SU-DHL-6 (cell line): Measurements from ENCODE around the gene STK36.

Experiments used
- H2AFZ ChIP-seq: fragments of 200-600 bp; sonication (generic); 2 replicates; pipeline ENCODE4 v1.6.1; 2014; ENCODE audit warnings: low read depth, mild to moderate bottlenecking, moderate library complexity, mixed read lengths, antibody characterized with exemption, low read length; ENCODE audit not compliant: severe bottlenecking
- H3F3A ChIP-seq: fragments of 200-600 bp; shearing (Covaris generic); 2 replicates; pipeline ENCODE4 v1.6.0; 2016; ENCODE audit warnings: antibody characterized with exemption, mild to moderate bottlenecking; ENCODE audit not compliant: insufficient read depth
- H3K27ac ChIP-seq: fragments of 200-600 bp; sonication (generic); 2 replicates; pipeline ENCODE4 v1.5.1; 2016; ENCODE audit warnings: low read depth, mild to moderate bottlenecking, low read length, moderate library complexity, mixed read lengths
- H3K27me3 ChIP-seq: fragments of 200-600 bp; sonication (generic), shearing (Covaris generic); 2 replicates; pipeline ENCODE4 v1.6.0; 2014; ENCODE audit warnings: mild to moderate bottlenecking, low read length
- H3K36me3 ChIP-seq: fragments of 200-600 bp; sonication (generic); 2 replicates; pipeline ENCODE4 v1.6.1; 2014; ENCODE audit warnings: mild to moderate bottlenecking, low read length, mixed read lengths
- H3K4me2 ChIP-seq: fragments of 300-600, 200-600 bp; shearing (Covaris generic), sonication (generic); 2 replicates; pipeline ENCODE4 v1.6.0; 2014; ENCODE audit warnings: low read length, low read depth, mild to moderate bottlenecking; ENCODE audit not compliant: poor library complexity, severe bottlenecking
- H3K4me3 ChIP-seq: fragments of 200-600 bp; sonication (generic); 2 replicates; pipeline ENCODE4 v1.5.1; 2014; ENCODE audit warnings: antibody characterized with exemption, low read length, mild to moderate bottlenecking, mixed read lengths; ENCODE audit not compliant: insufficient read depth, poor library complexity, severe bottlenecking
- H3K79me2 ChIP-seq: fragments of 200-600 bp; sonication (generic); 2 replicates; pipeline ENCODE4 v1.6.1; 2014; ENCODE audit warnings: mild to moderate bottlenecking, low read length, moderate library complexity; ENCODE audit not compliant: insufficient read depth
- H3K9ac ChIP-seq: fragments of 200-600 bp; sonication (generic); 2 replicates; pipeline ENCODE4 v1.7.0; 2014; ENCODE audit warnings: mild to moderate bottlenecking, low read length
- H3K9me2 ChIP-seq: fragments of 200-600 bp; sonication (generic); replicated peaks from 2 replicates; pipeline ENCODE4 v1.6.1; 2014; ENCODE audit warnings: low read length; ENCODE audit not compliant: insufficient read depth
- H3K9me3 ChIP-seq: fragments of 200-600 bp; sonication (generic); 2 replicates; pipeline ENCODE4 v1.6.1; 2014; ENCODE audit warnings: low read length, mixed read lengths; ENCODE audit not compliant: insufficient read depth
- H4K20me1 ChIP-seq: fragments of 200-600 bp; sonication (generic); 2 replicates; pipeline ENCODE4 v1.6.1; 2014; ENCODE audit warnings: low read depth, mild to moderate bottlenecking, antibody characterized with exemption, low read length, moderate library complexity, mixed read lengths
- EZH2phosphoT487 ChIP-seq: fragments of 200-600 bp; sonication (generic), shearing (Covaris generic); conservative IDR thresholded peaks from 2 replicates; pipeline ENCODE4 v1.6.1; 2018; ENCODE audit warnings: mild to moderate bottlenecking, antibody characterized with exemption, low read length, moderate library complexity, mixed read lengths
- TF ChIP-seq, protein P1 (sequence below): fragments of 200-600 bp; sonication (generic); IDR thresholded peaks from one replicate; pipeline ENCODE4 v1.5.1; 2017; ENCODE audit warnings: antibody characterized with exemption, mild to moderate bottlenecking, low read length, moderate library complexity; ENCODE audit not compliant: insufficient read depth, poor library complexity, severe bottlenecking

Gene STK36

DNA sequence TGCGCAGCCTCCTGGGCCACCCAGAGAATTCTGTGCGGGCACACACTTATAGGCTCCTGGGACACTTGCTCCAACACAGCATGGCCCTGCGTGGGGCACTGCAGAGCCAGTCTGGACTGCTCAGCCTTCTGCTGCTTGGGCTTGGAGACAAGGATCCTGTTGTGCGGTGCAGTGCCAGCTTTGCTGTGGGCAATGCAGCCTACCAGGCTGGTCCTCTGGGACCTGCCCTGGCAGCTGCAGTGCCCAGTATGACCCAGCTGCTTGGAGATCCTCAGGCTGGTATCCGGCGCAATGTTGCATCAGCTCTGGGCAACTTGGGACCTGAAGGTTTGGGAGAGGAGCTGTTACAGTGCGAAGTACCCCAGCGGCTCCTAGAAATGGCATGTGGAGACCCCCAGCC is 27.0 kb downstream of the STK36 start:
- no peak overlapping the region for H3K4me2 ChIP-seq
- no peaks in the 10 kb centered on the region for H3K27me3 ChIP-seq
- no peaks in the 10 kb centered on the region for H3K9me3 ChIP-seq
- H4K20me1 ChIP-seq, result no peaks in the 10 kb centered on the region
- no peak overlapping the region for H2AFZ ChIP-seq
- no peaks in the 10 kb centered on the region for H3F3A ChIP-seq
- no peaks in the 10 kb centered on the region for H3K79me2 ChIP-seq
- no peak overlapping the region for H3K9ac ChIP-seq
- H3K4me3 ChIP-seq, result no peak overlapping the region
- no peaks in the 10 kb centered on the region for H3K36me3 ChIP-seq
- H3K9me2 ChIP-seq, result no peaks in the 10 kb centered on the region
- no peak overlapping the region for H3K27ac ChIP-seq
- TF ChIP-seq, protein P1, sequence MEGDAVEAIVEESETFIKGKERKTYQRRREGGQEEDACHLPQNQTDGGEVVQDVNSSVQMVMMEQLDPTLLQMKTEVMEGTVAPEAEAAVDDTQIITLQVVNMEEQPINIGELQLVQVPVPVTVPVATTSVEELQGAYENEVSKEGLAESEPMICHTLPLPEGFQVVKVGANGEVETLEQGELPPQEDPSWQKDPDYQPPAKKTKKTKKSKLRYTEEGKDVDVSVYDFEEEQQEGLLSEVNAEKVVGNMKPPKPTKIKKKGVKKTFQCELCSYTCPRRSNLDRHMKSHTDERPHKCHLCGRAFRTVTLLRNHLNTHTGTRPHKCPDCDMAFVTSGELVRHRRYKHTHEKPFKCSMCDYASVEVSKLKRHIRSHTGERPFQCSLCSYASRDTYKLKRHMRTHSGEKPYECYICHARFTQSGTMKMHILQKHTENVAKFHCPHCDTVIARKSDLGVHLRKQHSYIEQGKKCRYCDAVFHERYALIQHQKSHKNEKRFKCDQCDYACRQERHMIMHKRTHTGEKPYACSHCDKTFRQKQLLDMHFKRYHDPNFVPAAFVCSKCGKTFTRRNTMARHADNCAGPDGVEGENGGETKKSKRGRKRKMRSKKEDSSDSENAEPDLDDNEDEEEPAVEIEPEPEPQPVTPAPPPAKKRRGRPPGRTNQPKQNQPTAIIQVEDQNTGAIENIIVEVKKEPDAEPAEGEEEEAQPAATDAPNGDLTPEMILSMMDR, result no peak
- TF ChIP-seq EZH2phosphoT487, result no peak

DNA sequence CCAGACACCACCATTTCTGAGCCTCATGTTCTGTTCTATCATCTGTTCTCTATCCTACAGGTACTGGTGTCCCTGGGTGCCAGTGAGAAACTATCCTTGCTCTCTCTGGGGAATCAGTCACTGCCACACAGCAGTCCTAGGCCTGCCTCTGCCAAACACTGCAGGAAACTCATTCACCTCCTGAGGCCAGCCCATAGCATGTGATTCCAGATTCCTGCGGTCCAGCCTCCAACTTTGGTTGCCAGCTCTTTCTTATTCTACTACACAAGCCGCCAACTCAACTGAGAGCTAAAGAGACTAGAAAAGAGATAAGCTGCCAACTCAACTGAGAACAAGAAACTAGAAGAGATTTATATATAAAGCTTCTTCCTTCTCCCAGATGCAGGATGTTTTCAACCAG is 29.9 kb downstream of the STK36 start:
- H3K4me2 ChIP-seq, result no peak overlapping the region
- H3K27ac ChIP-seq, result no peak overlapping the region
- H3K4me3 ChIP-seq, result no peak overlapping the region
- no peaks in the 10 kb centered on the region for H3K36me3 ChIP-seq
- TF ChIP-seq EZH2phosphoT487, result no peak
- TF ChIP-seq, protein P1, result no peak
- no peaks in the 10 kb centered on the region for H3K9me3 ChIP-seq
- H3K27me3 ChIP-seq, result no peaks in the 10 kb centered on the region
- H3K9ac ChIP-seq, result no peak overlapping the region
- H4K20me1 ChIP-seq, result no peaks in the 10 kb centered on the region
- H2AFZ ChIP-seq, result no peak overlapping the region
- H3K9me2 ChIP-seq, result no peaks in the 10 kb centered on the region
- H3F3A ChIP-seq, result no peaks in the 10 kb centered on the region
- no peaks in the 10 kb centered on the region for H3K79me2 ChIP-seq

DNA sequence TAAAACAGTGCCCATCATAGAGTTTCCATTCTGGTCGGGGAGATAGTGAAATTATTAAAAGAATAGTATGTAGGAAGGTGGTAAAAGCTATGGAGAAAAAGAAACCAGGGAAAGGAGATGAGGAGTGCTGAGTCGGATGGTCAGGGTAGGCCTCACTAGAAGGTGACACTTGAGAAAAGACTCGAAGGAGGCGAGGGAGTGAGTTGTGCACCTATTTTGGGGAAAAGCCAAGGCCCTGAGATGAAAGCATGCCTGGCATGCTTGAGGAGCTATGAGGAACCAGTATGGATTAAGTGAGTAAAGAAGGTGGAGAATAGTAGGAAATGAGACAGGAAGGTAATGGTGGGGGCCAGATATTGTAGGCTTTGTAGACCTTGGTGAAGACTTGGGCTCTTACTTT is 31.5 kb downstream of the STK36 start:
- Histone ChIP-seq H3K9ac (no peak overlapping the region), H3K27me3 (no peaks in the 10 kb centered on the region), H2AFZ (no peak overlapping the region), H3F3A (no peaks in the 10 kb centered on the region), H3K79me2 (no peaks in the 10 kb centered on the region), H3K27ac (no peak overlapping the region), H4K20me1 (no peaks in the 10 kb centered on the region), H3K36me3 (no peaks in the 10 kb centered on the region), H3K9me3 (no peaks in the 10 kb centered on the region), H3K4me3 (no peak overlapping the region), H3K4me2 (no peak overlapping the region), H3K9me2 (no peaks in the 10 kb centered on the region)
- no peak for TF ChIP-seq EZH2phosphoT487
- TF ChIP-seq, protein P1, result no peak
